GM19438 (cell line): ENCODE measurements around the gene RRAGA.
"Not testable (repeated sequence)": the region's sequence is repeated elsewhere in the genome, so short reads cannot be mapped to it uniquely, and the experiment has no call there.

ENCODE experiments used
- ATAC-seq: cut with Tn5 transposase; IDR thresholded peaks from one replicate; pipeline ENCODE4 v1.9.1; 2021; ENCODE audit warnings: low read depth; ENCODE audit not compliant: unreplicated experiment

RRAGA gene

GRCh38 chr9:19074836-19075235 is 25.6 kb downstream of the RRAGA start:
- no peak for ATAC-seq

GRCh38 chr9:19085295-19085694 is 36.1 kb downstream of the RRAGA start:
- no peak for ATAC-seq

DNA sequence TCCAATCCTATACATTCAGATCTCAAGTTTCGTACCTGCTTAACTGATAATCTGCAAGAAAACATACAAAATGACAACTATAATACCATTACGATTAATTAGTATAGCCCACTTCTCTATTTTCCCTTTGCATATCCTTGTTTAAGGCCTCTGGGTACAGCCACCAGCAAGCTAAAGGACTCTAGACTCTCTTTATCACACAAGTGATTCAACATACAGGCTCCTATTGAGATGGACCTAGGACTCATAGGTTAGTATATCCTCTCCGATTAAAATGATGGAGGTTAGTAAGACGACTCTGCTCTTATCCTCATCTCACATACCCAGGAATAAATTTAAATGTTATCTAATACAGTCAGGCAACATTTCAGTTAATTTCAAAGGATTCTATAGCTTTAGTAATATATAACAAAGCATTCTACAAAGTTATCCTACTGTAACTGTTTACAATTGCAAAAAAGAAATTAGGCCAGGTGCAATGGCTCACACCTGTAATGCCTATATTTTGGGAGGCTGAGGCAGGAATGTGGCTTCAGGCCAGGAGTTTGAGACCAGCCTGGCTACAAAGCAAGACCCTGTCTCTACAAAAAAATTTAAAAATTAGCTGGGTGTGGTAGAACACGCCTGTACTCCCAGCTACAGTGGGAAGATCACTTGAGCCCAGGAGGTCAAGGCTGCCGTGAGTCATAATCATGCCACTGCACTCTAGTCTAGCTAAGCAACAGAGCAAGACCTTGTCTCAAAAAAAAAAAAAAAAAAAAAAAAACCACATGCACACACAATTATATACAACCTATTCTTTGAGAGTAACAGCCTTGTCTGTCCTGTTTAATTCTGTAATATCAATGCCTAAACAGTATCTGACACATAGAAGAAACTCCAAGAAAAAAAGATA is 38.1 kb downstream of the RRAGA start:
- no peak for ATAC-seq

GRCh38 chr9:19097431-19097830 is 48.2 kb downstream of the RRAGA start:
- not testable (repeated sequence) for ATAC-seq
